Activated gamma-delta T cell treated with Interleukin-2 at 50 U/mL for 16 hours (primary cell): ENCODE data around the gene ATP6V0A4.

ENCODE experiments used
- DNase-seq: peaks from one replicate; pipeline ENCODE4 v3.0.0-alpha.2; 2020

ATP6V0A4 gene

DNA sequence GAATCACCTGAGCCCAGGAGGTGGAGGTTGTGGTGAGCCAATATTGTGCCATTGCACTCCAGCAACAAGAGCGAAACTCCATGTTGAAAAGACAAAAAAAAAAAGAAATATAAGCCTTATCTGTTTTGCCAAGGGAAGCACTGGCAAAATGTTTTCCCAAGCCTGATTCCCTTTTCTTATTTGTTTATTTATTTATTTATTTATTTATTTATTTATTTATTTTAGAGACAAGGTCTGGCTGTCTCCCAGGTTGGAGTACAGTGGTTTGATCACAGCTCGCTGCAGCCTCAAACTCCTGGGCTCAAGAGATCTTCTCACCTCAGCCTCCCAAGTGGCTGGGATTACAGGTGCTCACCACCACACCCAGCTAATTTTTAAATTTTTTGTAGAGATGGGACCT lies 141.0 kb downstream of the ATP6V0A4 start:
- no peak for DNase-seq
